Renal cortex interstitium (tissue), 11 donors: ENCODE measurements around the gene BRAT1. TPM values are rescaled to one million over a fixed set of nuclear protein-coding genes. Genes with fewer than 3 reads are reported as not detected.

ENCODE experiments used
- DNase-seq, 11 donors: peaks; one replicate each; pipeline ENCODE4 v3.0.0-alpha.2; 2013; ENCODE audit warnings: low read depth in 9 of 11, low spot score in 4 of 11; ENCODE audit errors: extremely low read depth in 1 of 11
- polyA plus RNA-seq, 3 donors: library from polyadenylated mRNA; unstranded; fragments of 120-200 nt; gene quantifications; one replicate each; pipeline ENCODE4 v1.2.1, GENCODE V29; 2013; ENCODE audit not compliant: insufficient read length in 3 of 3

Gene BRAT1
- polyA plus RNA-seq, 3 donors: 21.5 to 37.7 (median 36.2) TPM

- no peak for DNase-seq
Observed at GRCh38 chr7:2520131-2520760, 35.1 kb downstream of the BRAT1 start.

GRCh38 chr7:2519119-2519930 lies 36.0 kb downstream of the BRAT1 start, which contains the start of gene LFNG:
Gene LFNG (plus strand): TSS chr7:2519774. CDS start chr7:2519862, 88 bp downstream.
- peak in 9 of 11 donors; percentile 70 to 91 (median 85) for DNase-seq

- no peak for DNase-seq
Observed at GRCh38 chr7:2518737-2519118, 36.6 kb downstream of the BRAT1 start.

- no peak for DNase-seq
Observed at GRCh38 chr7:2517678-2518507, 37.4 kb downstream of the BRAT1 start.

GRCh38 chr7:2517026-2517425 lies 38.3 kb downstream of the BRAT1 start:
- no peak for DNase-seq

GRCh38 chr7:2516194-2516555 lies 39.1 kb downstream of the BRAT1 start:
- no peak for DNase-seq

GRCh38 chr7:2515424-2516193 lies 39.7 kb downstream of the BRAT1 start:
- DNase-seq: no peak

GRCh38 chr7:2514473-2515423 lies 40.6 kb downstream of the BRAT1 start:
- no peak for DNase-seq

- DNase-seq: no peak
Observed at GRCh38 chr7:2513702-2514101, 41.6 kb downstream of the BRAT1 start.

GRCh38 chr7:2512713-2513112 lies 42.6 kb downstream of the BRAT1 start:
- no peak for DNase-seq

GRCh38 chr7:2512179-2512661 lies 43.1 kb downstream of the BRAT1 start:
- no peak for DNase-seq

GRCh38 chr7:2511769-2512168 lies 43.6 kb downstream of the BRAT1 start:
- DNase-seq: no peak

GRCh38 chr7:2510909-2511768 lies 44.2 kb downstream of the BRAT1 start:
- no peak for DNase-seq

- DNase-seq: no peak
Observed at GRCh38 chr7:2510130-2510776, 45.1 kb downstream of the BRAT1 start.

GRCh38 chr7:2509298-2509906 lies 45.9 kb downstream of the BRAT1 start:
- no peak for DNase-seq
